Measurements from ENCODE around the gene GTSE1. TPM values are rescaled to one million over a fixed set of nuclear protein-coding genes. Genes with fewer than 3 reads are reported as not detected.

The GTSE1 gene
- total RNA-seq, 1 donor from 2014 or later = 0.43 TPM

GRCh38 chr22:46317646-46318045, 21.0 kb downstream of the GTSE1 start:
- DNase-seq = no peak
- no peak for ATAC-seq (ENCODE audit: poor library complexity)
- intact Hi-C loops (cut with DNase I) = loop anchor here (5.0 kb wide), 1 partner anchor 325 kb away; no protein-coding TSS in a partner anchor

GRCh38 chr22:46318576-46318975, 21.9 kb downstream of the GTSE1 start:
- intact Hi-C loops (cut with DNase I) = loop anchor here (5.0 kb wide), 1 partner anchor 326 kb away; no protein-coding TSS in a partner anchor
- no peak for ATAC-seq (ENCODE audit: poor library complexity)

GRCh38 chr22:46319319-46319718, 22.6 kb downstream of the GTSE1 start:
- no peak for ATAC-seq (ENCODE audit: poor library complexity)
- no peak for DNase-seq
- intact Hi-C loops (cut with DNase I) = loop anchor here (5.0 kb wide), 1 partner anchor 327 kb away; no protein-coding TSS in a partner anchor

More at GRCh38 chr22:46318576-46318975, 21.9 kb downstream of the GTSE1 start:
- no peak for DNase-seq

GRCh38 chr22:46320166-46320710, 23.6 kb downstream of the GTSE1 start:
- intact Hi-C loops (cut with DNase I) = no loop called here
- DNase-seq (no peak), ATAC-seq (ENCODE audit: poor library complexity) (peak; percentile 30)

GRCh38 chr22:46320716-46321386, 24.2 kb downstream of the GTSE1 start:
- ATAC-seq (ENCODE audit: poor library complexity) (no peak), DNase-seq (no peak)
- intact Hi-C loops (cut with DNase I) = no loop called here

GRCh38 chr22:46322711-46323110, 26.0 kb downstream of the GTSE1 start:
- ATAC-seq (ENCODE audit: poor library complexity) = no peak
- DNase-seq = no peak
- intact Hi-C loops (cut with DNase I) = no loop called here

GRCh38 chr22:46323162-46323561, 26.5 kb downstream of the GTSE1 start:
- intact Hi-C loops (cut with DNase I) = no loop called here
- no peak for ATAC-seq (ENCODE audit: poor library complexity)
- no peak for DNase-seq

- DNase-seq (no peak), ATAC-seq (ENCODE audit: poor library complexity) (no peak)
- intact Hi-C loops (cut with DNase I) = no loop called here
These were observed 29.5 kb downstream of the GTSE1 start for GRCh38 chr22:46326066-46326680.

GRCh38 chr22:46327691-46328465, 31.2 kb downstream of the GTSE1 start:
- intact Hi-C loops (cut with DNase I) = no loop called here
- no peak for DNase-seq
- no peak for ATAC-seq (ENCODE audit: poor library complexity)

GRCh38 chr22:46328797-46329196, 32.1 kb downstream of the GTSE1 start:
- ATAC-seq (ENCODE audit: poor library complexity) (no peak), DNase-seq (no peak)
- intact Hi-C loops (cut with DNase I) = no loop called here

GRCh38 chr22:46329616-46330015, 32.9 kb downstream of the GTSE1 start:
- intact Hi-C loops (cut with DNase I) = no loop called here
- no peak for DNase-seq
- ATAC-seq (ENCODE audit: poor library complexity) = no peak

- ATAC-seq (ENCODE audit: poor library complexity) (no peak), DNase-seq (no peak)
- intact Hi-C loops (cut with DNase I) = no loop called here
These were observed 33.8 kb downstream of the GTSE1 start for GRCh38 chr22:46330426-46330825.

GRCh38 chr22:46331496-46331895, 34.8 kb downstream of the GTSE1 start:
- DNase-seq (no peak), ATAC-seq (ENCODE audit: poor library complexity) (no peak)
- intact Hi-C loops (cut with DNase I) = no loop called here

- ATAC-seq (ENCODE audit: poor library complexity) (peak; percentile 97), DNase-seq (peak; percentile 93)
- intact Hi-C loops (cut with DNase I) = no loop called here
These were observed 38.8 kb downstream of the GTSE1 start, which contains the start of gene TRMU for GRCh38 chr22:46335201-46336118. Gene TRMU (plus strand): TSS chr22:46335714. CDS start chr22:46335765, 51 bp downstream.

GRCh38 chr22:46336119-46337078, 39.7 kb downstream of the GTSE1 start:
- no peak for DNase-seq
- ATAC-seq (ENCODE audit: poor library complexity) = peak; percentile 30
- intact Hi-C loops (cut with DNase I) = no loop called here

- no peak for DNase-seq
- ATAC-seq (ENCODE audit: poor library complexity) = no peak
These were observed 41.2 kb downstream of the GTSE1 start for GRCh38 chr22:46337870-46338269.

GRCh38 chr22:46338636-46339035, 42.0 kb downstream of the GTSE1 start:
- DNase-seq (no peak), ATAC-seq (ENCODE audit: poor library complexity) (no peak)
- intact Hi-C loops (cut with DNase I) = no loop called here

More at GRCh38 chr22:46337870-46338269, 41.2 kb downstream of the GTSE1 start:
- intact Hi-C loops (cut with DNase I) = no loop called here
